Hematopoietic multipotent progenitor cell treated with erythropoietin and hydrocortisone succinate and interleukin-3 and kit ligand, for 4 days (in vitro differentiated cells): ENCODE results near the gene MSRB2.

Source experiments
- DNase-seq: peaks from one replicate; pipeline ENCODE4 v3.0.0-alpha.2; 2015

The MSRB2 gene

DNA sequence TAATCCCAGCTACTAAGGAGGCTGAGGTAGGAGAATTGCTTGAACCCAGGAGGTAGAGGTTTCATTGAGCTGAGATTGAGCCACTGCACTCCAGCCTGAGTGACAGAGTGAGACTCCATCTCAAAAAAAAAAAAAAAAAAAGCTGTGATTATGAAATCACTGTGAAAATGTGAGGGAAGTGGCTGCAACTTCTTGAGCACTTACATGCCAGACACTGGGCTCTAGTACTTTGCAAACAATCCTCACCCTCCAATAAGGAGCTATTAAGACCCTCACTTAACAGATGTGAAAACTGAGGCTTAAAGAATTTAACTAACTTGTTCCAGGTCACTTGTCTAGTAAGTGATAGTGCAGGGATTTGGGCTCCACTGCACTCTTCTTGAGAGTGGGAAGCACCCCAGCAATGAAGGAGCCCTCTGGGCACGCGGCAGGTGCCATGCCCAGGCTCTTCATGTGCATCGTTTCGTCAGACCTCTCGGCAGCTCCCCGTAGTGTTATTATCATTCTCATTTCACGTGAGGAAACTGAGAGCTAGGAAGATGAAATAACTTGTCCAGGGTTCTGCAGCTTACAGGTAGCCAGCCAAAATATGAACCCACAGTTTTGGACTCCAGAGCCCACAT is 19.0 kb downstream of the MSRB2 start:
- DNase-seq: no peak

- DNase-seq: no peak
Observed at GRCh38 chr10:23116486-23117205, 21.3 kb downstream of the MSRB2 start.

DNA sequence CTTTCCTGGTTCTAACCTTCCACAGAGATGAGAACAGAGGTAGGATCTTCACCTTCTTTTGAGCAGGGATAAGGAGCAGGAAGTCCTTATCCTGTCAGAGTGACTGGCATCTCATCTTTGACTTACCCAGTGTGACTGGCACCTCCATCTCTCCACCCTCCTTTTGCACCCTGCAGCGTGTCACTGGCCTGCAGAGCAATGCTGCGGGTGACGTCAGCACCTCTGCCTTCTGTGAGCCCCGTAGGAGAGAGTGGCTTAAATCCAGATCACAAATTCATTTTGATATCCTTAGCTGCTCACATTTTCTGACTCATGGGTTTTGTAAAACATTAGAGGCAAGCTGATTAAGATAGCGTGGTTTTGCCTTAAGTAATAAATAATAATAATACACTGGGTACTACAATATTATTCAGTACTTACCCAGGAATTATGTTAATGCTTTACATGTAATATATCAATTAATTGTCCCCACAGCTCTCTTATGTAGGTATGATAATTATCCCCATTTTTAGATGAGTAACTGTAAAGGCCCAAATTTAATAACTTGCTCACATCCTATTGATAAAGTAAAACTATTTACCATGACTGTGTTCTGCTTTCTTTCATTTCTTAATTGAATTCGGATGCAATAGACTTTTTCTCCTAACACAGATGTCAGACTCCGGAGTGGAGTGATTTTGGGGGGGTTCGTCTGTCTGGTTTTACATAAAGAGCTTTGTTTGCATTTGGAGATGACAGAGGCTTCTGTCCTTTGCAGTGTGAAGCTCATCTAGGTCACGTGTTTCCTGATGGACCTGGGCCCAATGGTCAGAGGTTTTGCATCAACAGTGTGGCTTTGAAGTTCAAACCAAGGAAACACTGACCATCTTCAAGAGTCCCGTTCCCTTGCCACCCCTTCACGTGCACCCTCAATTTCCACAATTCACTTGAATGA is 24.9 kb downstream of the MSRB2 start:
- DNase-seq: no peak

DNA sequence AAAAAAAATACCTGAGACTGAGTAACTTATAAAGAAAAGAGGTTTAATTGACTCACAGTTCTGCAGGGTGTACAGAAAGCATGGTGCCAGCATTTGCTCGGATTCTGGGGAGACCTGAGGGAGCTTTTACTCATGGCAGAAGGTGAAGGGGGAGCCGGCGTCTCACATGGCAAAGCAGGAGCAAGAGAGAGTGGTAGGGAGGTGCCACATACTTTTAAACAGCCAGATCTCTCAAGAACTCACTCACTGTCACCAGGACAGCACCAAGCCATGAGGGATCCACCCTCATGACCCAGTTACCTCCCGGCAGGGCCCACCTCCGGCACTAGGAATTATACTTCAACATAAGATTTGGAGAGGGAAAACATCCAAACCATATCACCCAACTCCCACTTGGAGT is 25.8 kb downstream of the MSRB2 start:
- DNase-seq: no peak

DNA sequence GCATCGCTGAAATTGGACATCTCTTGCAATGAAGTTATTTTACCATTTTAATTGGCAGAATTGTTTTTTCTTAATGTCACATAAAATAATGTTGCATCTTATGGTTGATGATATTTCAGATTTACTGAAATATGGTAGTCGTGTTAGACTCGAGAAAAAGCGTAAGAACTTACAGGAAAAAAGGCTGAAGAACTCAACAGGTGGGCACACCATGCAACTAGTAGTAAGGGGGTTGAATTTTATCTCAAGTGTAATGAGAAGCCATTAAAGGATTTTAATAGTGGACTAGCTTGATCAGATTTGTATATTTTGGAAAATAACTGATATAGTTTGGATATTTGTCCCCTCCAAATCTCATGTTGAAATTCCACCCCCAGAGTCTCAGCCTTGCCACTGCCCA is 41.1 kb downstream of the MSRB2 start:
- no peak for DNase-seq

DNA sequence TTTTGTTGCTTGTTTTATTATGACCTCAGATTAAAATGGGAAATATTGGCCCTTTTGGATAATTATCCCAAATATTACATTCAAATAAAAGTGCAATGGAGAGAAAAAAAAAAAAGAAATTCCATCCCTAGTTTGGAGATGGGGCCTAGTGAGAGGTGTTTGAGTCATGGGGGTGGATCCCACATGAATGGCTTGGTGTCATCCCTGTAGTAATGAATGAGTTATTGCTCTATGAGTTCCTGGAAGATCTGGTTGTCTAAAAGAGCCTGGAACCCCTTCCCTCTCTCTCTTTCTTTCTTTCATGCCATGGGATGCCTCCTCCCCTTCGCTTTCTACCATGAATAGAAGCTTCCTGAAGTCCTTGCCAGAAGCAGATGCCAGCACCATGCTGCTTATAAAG is 44.3 kb downstream of the MSRB2 start:
- DNase-seq: no peak

DNA sequence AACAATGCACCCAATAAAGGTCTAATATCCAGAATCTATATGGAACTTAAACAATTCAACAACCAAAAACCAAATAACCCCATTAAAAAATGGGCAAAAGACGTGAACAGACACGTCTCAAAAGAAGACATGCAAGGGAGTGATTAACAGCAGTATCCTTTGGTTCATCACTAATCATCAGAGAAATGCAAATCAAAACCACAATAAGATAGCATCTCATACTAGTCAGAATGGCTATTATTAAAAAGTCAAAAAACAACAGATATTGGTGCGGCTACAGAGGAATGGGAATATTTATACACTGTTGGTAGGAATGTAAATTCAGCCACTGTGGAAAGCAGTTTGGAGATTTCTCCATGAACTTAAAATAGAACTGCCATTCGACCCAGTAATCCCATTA is 46.6 kb downstream of the MSRB2 start:
- no peak for DNase-seq

- DNase-seq: no peak
Observed at GRCh38 chr10:23146258-23146657, 50.9 kb downstream of the MSRB2 start.

DNA sequence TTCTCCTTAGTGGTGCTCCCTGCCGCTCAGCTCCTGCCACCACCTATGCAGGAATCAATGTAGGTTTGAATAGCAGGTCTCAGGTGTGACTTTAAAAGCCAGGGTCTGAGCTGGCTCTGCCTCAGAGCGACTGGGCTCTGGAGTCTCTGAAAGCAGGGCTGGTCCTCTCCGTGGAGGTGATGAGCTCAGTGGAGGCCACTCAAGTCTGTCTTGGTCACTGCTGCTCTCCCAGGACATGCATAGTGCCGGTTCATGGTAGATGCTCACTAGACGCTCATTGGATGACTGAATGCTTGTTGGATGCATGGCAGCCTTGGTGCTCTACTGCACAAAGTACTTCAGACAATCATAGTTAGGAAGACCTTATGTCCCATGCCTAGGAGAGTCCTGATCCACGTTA is 51.7 kb downstream of the MSRB2 start:
- DNase-seq: no peak

DNA sequence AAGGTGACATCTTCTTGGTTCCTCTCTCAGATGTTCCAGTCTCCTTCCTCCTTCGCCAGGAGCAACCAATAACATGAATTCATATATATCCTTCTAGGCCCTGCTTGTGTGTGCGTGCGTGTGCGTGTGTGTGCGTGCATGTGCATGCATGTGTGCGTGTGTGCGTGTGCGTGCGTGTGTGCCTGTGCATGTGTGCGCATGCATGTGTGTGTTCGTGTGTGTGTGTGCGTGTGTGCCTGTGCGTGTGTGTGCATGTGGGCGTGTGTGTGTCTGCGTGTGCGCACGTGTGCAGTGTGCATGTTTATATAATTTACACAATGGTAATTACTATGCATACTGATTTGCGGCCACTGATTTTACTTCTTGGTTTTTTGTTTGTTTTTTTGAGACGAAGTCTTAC is 52.8 kb downstream of the MSRB2 start:
- no peak for DNase-seq

- no peak for DNase-seq
Observed at GRCh38 chr10:23150091-23150490, 54.7 kb downstream of the MSRB2 start.

GRCh38 chr10:23150610-23151009 is 55.2 kb downstream of the MSRB2 start:
- DNase-seq: no peak

GRCh38 chr10:23151071-23151470 is 55.7 kb downstream of the MSRB2 start:
- no peak for DNase-seq

DNA sequence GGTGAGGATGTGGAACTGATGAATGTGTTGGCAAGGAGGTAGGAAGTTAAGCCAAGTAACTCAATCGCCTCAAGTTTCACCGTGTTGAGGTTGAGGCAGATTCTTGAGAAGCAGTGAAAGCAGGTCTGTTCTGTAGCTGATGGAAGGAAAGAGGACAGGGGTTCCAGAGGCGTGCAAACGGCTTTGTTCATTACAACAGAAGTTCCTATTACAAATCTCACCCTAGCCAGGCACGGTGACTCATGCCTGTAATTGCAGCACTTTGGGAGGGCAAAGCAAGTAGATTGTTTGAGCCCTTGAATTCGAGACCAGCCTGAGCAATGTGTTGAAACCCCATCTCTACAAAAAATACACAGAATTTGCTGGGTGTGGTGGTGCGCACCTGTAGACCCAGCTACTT is 59.8 kb downstream of the MSRB2 start:
- DNase-seq: no peak

- no peak for DNase-seq
Observed at GRCh38 chr10:23156447-23157150, 61.2 kb downstream of the MSRB2 start.

DNA sequence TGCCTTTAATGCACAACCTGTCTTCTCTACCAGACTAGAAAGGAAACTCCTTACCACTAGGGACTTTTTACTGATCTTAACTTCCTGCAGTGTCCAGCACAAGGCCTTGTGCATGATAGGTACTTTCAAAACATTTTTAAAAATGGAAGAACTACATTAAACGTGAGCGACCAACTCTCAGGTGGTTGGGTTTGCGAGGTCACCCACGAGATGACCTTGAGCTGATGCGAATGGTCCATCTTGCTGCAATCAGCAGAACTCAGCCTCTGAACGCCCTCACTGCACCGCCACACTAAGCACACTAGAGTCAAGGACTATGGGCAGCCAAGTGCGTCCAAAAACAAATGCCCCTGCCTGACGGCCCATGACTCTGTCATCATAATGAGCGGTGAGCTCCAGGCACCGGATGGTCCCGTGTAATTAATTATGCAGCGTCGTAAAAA is 61.9 kb downstream of the MSRB2 start:
- no peak for DNase-seq

GRCh38 chr10:23157691-23158369 is 62.5 kb downstream of the MSRB2 start:
- DNase-seq: peak; percentile 76

DNA sequence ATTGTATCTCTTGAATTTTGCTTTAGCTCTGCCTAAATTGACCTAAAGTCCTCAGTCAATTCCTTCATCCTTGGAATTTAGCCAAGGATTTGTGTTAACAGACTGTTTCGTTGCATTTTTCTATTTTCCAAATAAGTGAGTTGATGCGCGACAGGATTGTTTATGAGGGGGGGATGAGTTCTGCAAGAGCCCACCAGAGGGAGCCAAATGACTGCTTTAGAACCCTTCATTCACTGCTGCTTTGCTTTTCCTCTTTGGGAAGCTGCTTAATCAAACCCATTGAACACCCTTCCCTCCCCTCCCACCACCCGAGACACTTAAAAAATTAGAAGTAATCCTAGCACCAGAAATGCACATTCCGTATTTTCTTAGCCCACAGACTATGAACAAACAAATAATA is 63.0 kb downstream of the MSRB2 start:
- DNase-seq: peak; percentile 80

GRCh38 chr10:23171232-23171876 is 76.0 kb downstream of the MSRB2 start:
- peak; percentile 64 for DNase-seq
